ENCODE results near the gene RIMBP2.
"Not testable (repeated sequence)": the region's sequence is repeated elsewhere in the genome, so short reads cannot be mapped to it uniquely, and the experiment has no call there.

Gene RIMBP2

DNA sequence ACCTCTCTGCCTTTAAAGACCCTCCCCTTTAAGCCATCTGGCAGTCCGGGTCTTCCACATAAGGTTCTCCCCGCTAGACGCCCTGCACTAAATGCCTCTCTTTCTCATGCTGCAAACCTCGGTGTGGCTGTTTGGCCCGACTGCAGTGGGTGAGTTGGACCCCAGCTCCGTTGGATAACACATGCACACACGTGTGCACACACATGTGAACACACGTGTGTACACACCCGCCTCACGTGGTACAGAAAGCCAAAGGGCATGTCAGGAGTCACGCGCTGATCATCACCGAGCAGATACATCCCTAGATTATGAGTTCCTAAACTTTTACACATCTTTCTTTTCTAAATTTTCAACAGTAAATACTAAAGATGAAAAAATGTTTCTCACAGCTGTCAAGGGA, 68.3 kb downstream of the RIMBP2 start (continued):
- TF ChIP-seq ZNF341 (tag by site-specific recombination; IDR thresholded peaks at IDR 0.05; ENCODE audit: low read depth) (no peak), ZBTB49 (tag by site-specific recombination; IDR thresholded peaks at IDR 0.05; ENCODE audit: low read depth) (no peak), ZNF140 (tag by site-specific recombination; IDR thresholded peaks at IDR 0.05) (no peak), ZSCAN23 (tag by site-specific recombination; IDR thresholded peaks at IDR 0.05) (no peak), WT1 (tag by site-specific recombination; IDR thresholded peaks at IDR 0.05) (no peak)

DNA sequence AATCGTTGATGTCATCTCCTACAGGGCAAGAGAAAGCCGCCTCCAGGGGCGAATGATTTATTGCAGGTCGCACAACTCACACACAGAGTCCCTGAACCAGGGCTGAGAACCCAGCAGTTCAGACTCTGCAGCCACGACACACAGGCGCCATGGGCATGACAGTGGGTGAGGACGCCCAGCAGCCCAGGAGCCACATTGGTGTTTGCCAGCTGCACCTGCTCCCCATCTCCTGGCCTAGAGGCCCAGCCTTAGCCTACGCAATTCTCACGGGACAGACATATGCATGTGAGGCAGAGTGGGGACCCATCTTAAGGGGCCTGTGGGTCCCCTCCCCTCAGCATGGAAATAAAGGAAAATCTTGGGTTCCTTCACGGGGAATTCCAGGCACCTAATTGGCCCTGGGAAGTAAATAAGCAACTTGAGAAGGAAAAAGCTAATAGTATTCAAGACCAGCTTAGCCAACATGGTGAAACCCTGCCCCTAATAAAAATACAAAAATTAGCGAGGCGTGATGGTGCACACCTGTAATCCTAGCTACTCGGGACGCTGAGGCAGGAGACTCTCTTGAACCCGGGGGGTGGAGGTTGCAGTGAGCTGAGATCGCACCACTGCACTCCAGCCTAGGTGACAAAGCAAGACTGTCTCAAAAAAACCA, 69.3 kb downstream of the RIMBP2 start:
- no peak for TF ChIP-seq ZFP69B (tag by site-specific recombination; IDR thresholded peaks at IDR 0.05)
- TF ChIP-seq ZBTB26 (tag by site-specific recombination; optimal IDR thresholded peaks at IDR 0.05) = no peak
- TF ChIP-seq ZNF768 (tag by site-specific recombination; IDR thresholded peaks at IDR 0.05) = no peak
- TF ChIP-seq ZNF394 (tag by site-specific recombination; IDR thresholded peaks at IDR 0.05; ENCODE audit: borderline replicate concordance) = no peak
- TF ChIP-seq WT1 (tag by site-specific recombination; IDR thresholded peaks at IDR 0.05) = no peak
- no peak for TF ChIP-seq ZNF16 (tag by site-specific recombination; IDR thresholded peaks at IDR 0.05; ENCODE audit: low read depth)
- no peak for TF ChIP-seq SALL2 (tag by site-specific recombination; IDR thresholded peaks at IDR 0.05; ENCODE audit: borderline replicate concordance)
- TF ChIP-seq RBAK (tag by site-specific recombination; IDR thresholded peaks at IDR 0.05) = no peak
- no peak for TF ChIP-seq ZBTB10 (tag by site-specific recombination; IDR thresholded peaks at IDR 0.05)
- no peak for TF ChIP-seq ZNF664 (tag by site-specific recombination; IDR thresholded peaks at IDR 0.05)
- TF ChIP-seq ZBTB6 (tag by site-specific recombination; IDR thresholded peaks at IDR 0.05) = no peak
- TF ChIP-seq, protein P1, sequence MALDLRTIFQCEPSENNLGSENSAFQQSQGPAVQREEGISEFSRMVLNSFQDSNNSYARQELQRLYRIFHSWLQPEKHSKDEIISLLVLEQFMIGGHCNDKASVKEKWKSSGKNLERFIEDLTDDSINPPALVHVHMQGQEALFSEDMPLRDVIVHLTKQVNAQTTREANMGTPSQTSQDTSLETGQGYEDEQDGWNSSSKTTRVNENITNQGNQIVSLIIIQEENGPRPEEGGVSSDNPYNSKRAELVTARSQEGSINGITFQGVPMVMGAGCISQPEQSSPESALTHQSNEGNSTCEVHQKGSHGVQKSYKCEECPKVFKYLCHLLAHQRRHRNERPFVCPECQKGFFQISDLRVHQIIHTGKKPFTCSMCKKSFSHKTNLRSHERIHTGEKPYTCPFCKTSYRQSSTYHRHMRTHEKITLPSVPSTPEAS (tag by site-specific recombination; IDR thresholded peaks at IDR 0.05) = no peak
- TF ChIP-seq ZNF776 (tag by site-specific recombination; IDR thresholded peaks at IDR 0.05; ENCODE audit: borderline replicate concordance) = no peak
- no peak for TF ChIP-seq ZBTB11 (tag by site-specific recombination; conservative IDR thresholded peaks at IDR 0.05; ENCODE audit: low read depth)
- no peak for TF ChIP-seq IKZF3 (tag by site-specific recombination; IDR thresholded peaks at IDR 0.05)
- Histone ChIP-seq H3K4me1 (ENCODE audit: control insufficient read depth, insufficient read depth, low read length) (no peaks in the 10 kb centered on the region), H3K36me3 (ENCODE audit: control insufficient read depth in 2 of 2, insufficient read depth in 1 of 2, low read length in 2 of 2) (no peaks in the 10 kb centered on the region), H3K4me3 (ENCODE audit: low read depth, low read length) (no peak overlapping the region), H3K9me3 (ENCODE audit: control insufficient read depth, insufficient read depth, low read depth, low read length) (no peaks in the 10 kb centered on the region), H3K27ac (ENCODE audit: extremely low read depth, low read depth, low read length) (no peak overlapping the region)
- ChIA-PET CTCF (no interaction called here), POLR2A (interaction anchor here (0.7 kb wide), 1 partner anchor 237 kb away, joined by 3 read pairs; no protein-coding TSS in a partner anchor)

DNA sequence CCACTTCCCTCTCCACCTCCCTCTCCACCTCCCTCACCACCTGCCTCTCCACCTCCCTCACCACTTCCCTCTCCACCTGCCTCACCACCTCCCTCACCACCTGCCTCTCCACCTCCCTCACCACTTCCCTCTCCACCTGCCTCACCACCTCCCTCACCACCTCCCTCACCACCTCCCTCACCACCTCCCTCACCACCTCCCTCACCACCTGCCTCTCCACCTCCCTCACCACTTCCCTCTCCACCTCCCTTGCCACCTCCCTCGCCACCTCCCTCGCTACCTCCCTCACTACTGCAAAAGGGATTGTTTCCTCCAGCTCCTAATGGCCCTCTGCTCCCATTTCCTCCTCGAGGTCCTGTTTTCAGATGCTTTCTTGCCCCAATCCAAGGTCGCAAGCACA, 69.9 kb downstream of the RIMBP2 start:
- H3K4me3 ChIP-seq (ENCODE audit: low read depth, low read length); H3K36me3 ChIP-seq (ENCODE audit: control insufficient read depth in 2 of 2, insufficient read depth in 1 of 2, low read length in 2 of 2); H3K4me1 ChIP-seq (ENCODE audit: control insufficient read depth, insufficient read depth, low read length); H3K27ac ChIP-seq (ENCODE audit: extremely low read depth, low read depth, low read length); CTCF ChIA-PET; POLR2A ChIA-PET; H3K9me3 ChIP-seq (ENCODE audit: control insufficient read depth, insufficient read depth, low read depth, low read length): not testable (repeated sequence)

All from HEK293 (cell line).